ENCODE measurements around the gene PTPRN2.

PTPRN2 gene

GRCh38 chr7:157974678-157975230, 612.9 kb downstream of the PTPRN2 start:
- Mint-ChIP-seq H3K4me3 (no peak overlapping the region), H3K9me3 (peaks cover 55% of the 10 kb centered on the region), H3K27me3 (ENCODE audit: low read depth, poor library complexity) (peaks cover 11% of the 10 kb centered on the region), H3K4me1 (no peaks in the 10 kb centered on the region), H3K36me3 (ENCODE audit: low read depth) (peaks cover 4% of the 10 kb centered on the region), H3K27ac (no peak overlapping the region)
- TF ChIP-seq CTCF (IDR thresholded peaks at IDR 0.05), result no peak
- DNase-seq, result no peak

DNA sequence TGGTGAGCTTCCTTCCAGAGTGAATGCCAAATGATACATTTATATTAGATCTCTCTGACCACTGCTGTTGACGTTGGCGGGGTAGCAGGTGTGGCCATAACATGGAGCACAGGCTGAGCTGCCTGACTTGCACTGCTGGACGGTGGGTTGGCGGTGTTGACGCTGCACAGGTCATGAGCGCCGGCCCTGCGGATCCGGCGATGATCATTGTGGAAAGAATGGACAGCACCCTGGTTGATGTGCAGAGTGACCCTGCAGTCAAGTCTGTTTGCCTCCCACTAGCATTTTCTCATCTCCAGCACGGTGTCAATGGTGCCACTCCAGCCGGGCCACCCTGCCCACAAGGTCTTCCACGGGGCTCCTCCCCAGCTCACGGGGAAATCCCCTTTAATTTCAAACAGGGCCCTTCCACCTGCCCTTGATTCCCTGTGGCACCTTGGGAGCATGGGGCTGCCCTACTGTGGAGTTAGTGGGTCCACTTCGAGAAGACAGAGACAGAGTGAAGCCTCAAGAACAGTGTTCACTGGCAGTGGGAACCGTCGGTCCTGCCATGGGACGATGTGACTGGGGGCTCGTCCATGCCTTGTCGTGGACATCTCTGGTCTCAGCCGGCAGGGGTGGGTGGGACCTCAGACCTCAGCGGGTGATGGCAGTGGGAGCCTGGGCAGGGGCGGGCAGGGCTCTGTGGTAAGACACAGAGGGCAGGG, 613.5 kb downstream of the PTPRN2 start:
- Mint-ChIP-seq H3K9me3 (peaks cover 61% of the 10 kb centered on the region), H3K4me3 (no peak overlapping the region), H3K36me3 (ENCODE audit: low read depth) (peaks cover 4% of the 10 kb centered on the region), H3K27ac (no peak overlapping the region), H3K4me1 (no peaks in the 10 kb centered on the region), H3K27me3 (ENCODE audit: low read depth, poor library complexity) (peaks cover 11% of the 10 kb centered on the region)
- TF ChIP-seq CTCF (IDR thresholded peaks at IDR 0.05), result no peak
- no peak for DNase-seq

DNA sequence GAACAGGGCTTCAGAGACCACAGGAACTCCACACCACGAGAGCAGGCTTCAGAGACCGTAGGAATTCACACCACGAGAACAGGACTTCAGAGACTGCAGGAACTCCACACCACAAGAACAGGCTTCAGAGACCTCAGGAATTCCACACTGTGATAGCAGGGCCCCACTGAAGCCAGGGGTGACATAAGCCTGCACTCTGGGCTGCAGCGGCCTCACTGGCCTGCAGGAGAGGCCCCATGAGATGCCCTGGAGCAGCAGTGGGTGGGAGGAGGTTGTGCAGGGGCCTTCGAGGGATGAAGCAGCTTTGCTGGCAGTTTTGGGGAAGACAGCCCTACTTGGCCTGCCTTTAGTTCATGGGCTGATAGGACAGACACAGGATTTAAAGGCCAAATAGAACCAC, 614.7 kb downstream of the PTPRN2 start:
- Mint-ChIP-seq H3K4me1 (no peaks in the 10 kb centered on the region), H3K27me3 (ENCODE audit: low read depth, poor library complexity) (peaks cover 14% of the 10 kb centered on the region), H3K9me3 (peaks cover 66% of the 10 kb centered on the region), H3K4me3 (no peak overlapping the region), H3K27ac (no peak overlapping the region), H3K36me3 (ENCODE audit: low read depth) (peaks cover 4% of the 10 kb centered on the region)
- no peak for TF ChIP-seq CTCF (IDR thresholded peaks at IDR 0.05)
- no peak for DNase-seq

- peaks cover 64% of the 10 kb centered on the region for H3K9me3 Mint-ChIP-seq
- no peak for TF ChIP-seq CTCF (IDR thresholded peaks at IDR 0.05)
- no peak overlapping the region for H3K27ac Mint-ChIP-seq
- DNase-seq, result no peak
- H3K4me3 Mint-ChIP-seq, result no peak overlapping the region
- no peaks in the 10 kb centered on the region for H3K4me1 Mint-ChIP-seq
- H3K27me3 Mint-ChIP-seq (ENCODE audit: low read depth, poor library complexity), result peaks cover 10% of the 10 kb centered on the region
- peaks cover 4% of the 10 kb centered on the region for H3K36me3 Mint-ChIP-seq (ENCODE audit: low read depth)
Measured at GRCh38 chr7:157971501-157971900, 616.1 kb downstream of the PTPRN2 start.

GRCh38 chr7:157970744-157971143, 616.9 kb downstream of the PTPRN2 start:
- Mint-ChIP-seq H3K9me3 (peaks cover 59% of the 10 kb centered on the region), H3K4me3 (no peak overlapping the region)

More at GRCh38 chr7:157970744-157971143, 616.9 kb downstream of the PTPRN2 start:
- TF ChIP-seq CTCF (IDR thresholded peaks at IDR 0.05), result no peak
- Mint-ChIP-seq H3K36me3 (ENCODE audit: low read depth) (peaks cover 4% of the 10 kb centered on the region), H3K27ac (no peak overlapping the region), H3K4me1 (no peaks in the 10 kb centered on the region), H3K27me3 (ENCODE audit: low read depth, poor library complexity) (peaks cover 6% of the 10 kb centered on the region)
- no peak for DNase-seq

Measured in nephron progenitor cell (in vitro differentiated cells).